GM12878 (cell line): Measurements from ENCODE around the gene ADK. TPM values are rescaled to one million over a fixed set of nuclear protein-coding genes. Genes with fewer than 3 reads are reported as not detected.

Source experiments
- ATAC-seq: fragments of 200-7000 bp; cut with Tn5 transposase; 3 replicates; pipeline ENCODE4 v1.9.1; 2020; ENCODE audit warnings: mild to moderate bottlenecking, moderate library complexity
- BruUV-seq: library from RNA; stranded (reverse); fragments of 400-500 nt; replicated peaks from 2 replicates; lab custom pipeline; 2021; lab: Mats Ljungman, UMichigan
- CTCF ChIA-PET: fragments of 300-600 bp; sonication (Branson Sonifier 250); formaldehyde crosslinking; extraction: SDS; loops from one replicate; lab custom pipeline; 2021; ENCODE audit warnings: inconsistent platforms; lab: Yijun Ruan, JAX
- POLR2A ChIA-PET: fragments of 350-600 bp; formaldehyde crosslinking; extraction: SDS; loops from one replicate; lab custom pipeline; 2021; ENCODE audit warnings: inconsistent platforms; lab: Charles Lee
- RAD21 ChIA-PET: fragments of 300-600 bp; sonication (Branson Sonifier 250); formaldehyde crosslinking; loops from one replicate; lab custom pipeline; 2023; ENCODE audit warnings: antibody characterized with exemption; ENCODE audit not compliant: unreplicated experiment; lab: Charles Lee
- SMC1A ChIA-PET: fragments of 300-600 bp; sonication (Branson Sonifier 250); formaldehyde crosslinking; loops from one replicate; lab custom pipeline; 2023; ENCODE audit not compliant: unreplicated experiment, uncharacterized antibody; lab: Charles Lee
- DNase-seq: peaks from one replicate; pipeline ENCODE4 v3.0.0-alpha.2; 2011; ENCODE audit warnings: low read depth, low spot score
- FAIRE-seq: peaks from 3 replicates; lab custom pipeline; 2011; peaks lifted over from hg19 to GRCh38; lab: Jason Lieb, UNC
- H2AFZ ChIP-seq: 2 replicates; pipeline ENCODE4 v1.6.0; 2011; ENCODE audit warnings: low read depth, low read length, control low read depth; ENCODE audit not compliant: control insufficient read depth
- H3K27ac ChIP-seq: 2 replicates; pipeline ENCODE4 v1.5.1; 2011; ENCODE audit warnings: control low read depth; ENCODE audit not compliant: control insufficient read depth, insufficient read depth
- H3K27me3 ChIP-seq, 2 experiments: replicated peaks in 1 of 2; 2 replicates each; pipeline versions ENCODE4 v1.6.0 to v1.6.1; 2011; ENCODE audit warnings: low read length in 1 of 2; ENCODE audit not compliant: control insufficient read depth in 2 of 2, insufficient read depth in 2 of 2
- H3K36me3 ChIP-seq, 2 experiments: 2 replicates each; pipeline ENCODE4 v1.5.1; 2011; ENCODE audit warnings: low read length in 1 of 2; ENCODE audit not compliant: control insufficient read depth in 2 of 2, insufficient read depth in 2 of 2
- H3K4me1 ChIP-seq: 2 replicates; pipeline ENCODE4 v1.6.1; 2011; ENCODE audit warnings: mild to moderate bottlenecking, low read length, moderate library complexity, mixed read lengths; ENCODE audit not compliant: control insufficient read depth, insufficient read depth
- H3K4me2 ChIP-seq: 2 replicates; pipeline ENCODE4 v1.6.0; 2011; ENCODE audit warnings: control low read depth; ENCODE audit not compliant: control insufficient read depth, insufficient read depth
- H3K4me3 ChIP-seq: fragments of 200-600 bp; sonication (generic); 2 replicates; pipeline ENCODE4 v1.5.1; 2016
- H3K79me2 ChIP-seq: 2 replicates; pipeline ENCODE4 v1.6.0; 2011; ENCODE audit warnings: low read length; ENCODE audit not compliant: control insufficient read depth, insufficient read depth
- H3K9ac ChIP-seq: 2 replicates; pipeline ENCODE4 v1.8.0; 2011; ENCODE audit warnings: low read length, control low read depth, mixed read lengths; ENCODE audit not compliant: control insufficient read depth, insufficient read depth
- H3K9me3 ChIP-seq: replicated peaks from 3 replicates; pipeline ENCODE4 v1.5.1; 2011; ENCODE audit warnings: mild to moderate bottlenecking, low read length; ENCODE audit not compliant: control insufficient read depth, insufficient read depth
- H4K20me1 ChIP-seq: 2 replicates; pipeline ENCODE4 v1.6.0; 2011; ENCODE audit not compliant: control insufficient read depth, insufficient read depth
- ATF2 ChIP-seq: IDR thresholded peaks from 2 replicates; pipeline ENCODE4 v1.6.1; 2012; ENCODE audit warnings: low read length, inconsistent platforms
- ATF7 ChIP-seq: fragments of 450-650 bp; IDR thresholded peaks from 2 replicates; pipeline ENCODE4 v1.6.1; 2016; ENCODE audit warnings: low read depth, mild to moderate bottlenecking
- BACH1 ChIP-seq: fragments of 450-650 bp; IDR thresholded peaks from 2 replicates; pipeline ENCODE4 v1.6.1; 2017; ENCODE audit warnings: mild to moderate bottlenecking, borderline replicate concordance
- BCL11A ChIP-seq: IDR thresholded peaks from 2 replicates; pipeline ENCODE4 v1.6.1; 2011; ENCODE audit warnings: low read depth, low read length
- EED ChIP-seq: sonication (generic); IDR thresholded peaks from 2 replicates; pipeline ENCODE4 v1.6.1; 2016; ENCODE audit warnings: antibody characterized with exemption, low read depth
- FOXM1 ChIP-seq: IDR thresholded peaks from 2 replicates; pipeline ENCODE4 v1.6.1; 2012; ENCODE audit warnings: low read depth, mild to moderate bottlenecking, inconsistent platforms, low read length, moderate library complexity
- GATAD2B ChIP-seq: fragments of 450-650 bp; conservative IDR thresholded peaks from 2 replicates; pipeline ENCODE4 v1.6.1; 2017; ENCODE audit warnings: low read depth, mild to moderate bottlenecking, moderate library complexity
- HCFC1 ChIP-seq: fragments of 150-350 bp; IDR thresholded peaks from 2 replicates; pipeline ENCODE4 v1.6.1; 2014; ENCODE audit warnings: low read length
- IRF4 ChIP-seq: IDR thresholded peaks from 2 replicates; pipeline ENCODE4 v1.6.1; 2011; ENCODE audit warnings: low read depth, low read length
- REST ChIP-seq: IDR thresholded peaks from 2 replicates; pipeline ENCODE4 v1.6.1; 2012; ENCODE audit warnings: mild to moderate bottlenecking, low read depth, low read length
- RFX5 ChIP-seq: IDR thresholded peaks from 2 replicates; pipeline ENCODE4 v1.6.1; 2011; ENCODE audit warnings: low read depth, low read length, improper control_type of control experiment
- SIN3A ChIP-seq: IDR thresholded peaks from 2 replicates; pipeline ENCODE4 v1.6.1; 2012; ENCODE audit warnings: low read depth, low read length, improper control_type of control experiment
- SMC3 ChIP-seq: IDR thresholded peaks from 2 replicates; pipeline ENCODE4 v1.6.1; 2011; ENCODE audit warnings: low read length, improper control_type of control experiment, borderline replicate concordance
- SP1 ChIP-seq: IDR thresholded peaks from one replicate; pipeline ENCODE4 v1.6.1; 2011; ENCODE audit warnings: low read depth, low read length
- TCF7 ChIP-seq: IDR thresholded peaks from 2 replicates; pipeline ENCODE4 v1.6.1; 2014; ENCODE audit warnings: antibody characterized with exemption, borderline replicate concordance
- USF2 ChIP-seq: IDR thresholded peaks from 2 replicates; pipeline ENCODE4 v1.6.1; 2011; ENCODE audit warnings: low read depth, low read length, improper control_type of control experiment, borderline replicate concordance
- WGBS: methylation state at CpG from one replicate; pipeline ENCODE4 v1.1.6; 2016; ENCODE audit warnings: low lambda C conversion rate; ENCODE audit not compliant: insufficient replicate concordance, insufficient coverage; ENCODE audit errors: missing lambda C conversion rate; 5-methylcytosine and 5-hydroxymethylcytosine counted together
- in situ Hi-C: fragments of 300-500 bp; cut with MboI; formaldehyde crosslinking; loops from 9 replicates; pipeline ENCODE4 v1.14.3; 2018; ENCODE audit warnings: mixed read lengths
- intact Hi-C: fragments of 100-400 bp; cut with micrococcal nuclease; formaldehyde crosslinking; loops from one replicate; pipeline ENCODE4 v1.14.2; 2022; ENCODE audit not compliant: unreplicated experiment
- polyA plus RNA-seq, 11 experiments: library from polyadenylated mRNA; depleted of rRNA in 4 of 11; unstranded in 6 of 11; stranded (reverse) in 5 of 11; fragments of >200 nt; fragmentation: Nextera tagmentation in 4 of 11; fragmentation: Illumina TruSeq in 1 of 11; extraction: Ambion mirVana in 4 of 11; extraction: Trizol in 1 of 11; gene quantifications; 1 replicate in 1 of 11; 2 replicates in 10 of 11; pipeline versions ENCODE4 v1.2.1 to v1.2.3, GENCODE V29; 2011 to 2016; ENCODE audit warnings: inconsistent platforms in 2 of 11, missing spikeins in 2 of 11, low read depth in 1 of 11
- total RNA-seq, 4 experiments: library from RNA; depleted of rRNA in 3 of 4; stranded (reverse); fragments of >200 nt in 3 of 4; fragmentation: Illumina TruSeq in 1 of 4; extraction: Trizol in 1 of 4; gene quantifications; 2 replicates each; pipeline versions ENCODE4 v1.2.1 to v1.2.3, GENCODE V29; 2013 to 2021
- TF ChIP-seq, protein P1 (sequence below): fragments of 450-650 bp; IDR thresholded peaks from 2 replicates; pipeline ENCODE4 v1.6.1; 2014; ENCODE audit warnings: mild to moderate bottlenecking

ADK gene
- total and polyA plus RNA-seq, 10 of the 15 experiments (the other 5 are each of a cell fraction or from before 2014, with no cell fraction given), result 42.0 to 151 (median 81.6) TPM

DNA sequence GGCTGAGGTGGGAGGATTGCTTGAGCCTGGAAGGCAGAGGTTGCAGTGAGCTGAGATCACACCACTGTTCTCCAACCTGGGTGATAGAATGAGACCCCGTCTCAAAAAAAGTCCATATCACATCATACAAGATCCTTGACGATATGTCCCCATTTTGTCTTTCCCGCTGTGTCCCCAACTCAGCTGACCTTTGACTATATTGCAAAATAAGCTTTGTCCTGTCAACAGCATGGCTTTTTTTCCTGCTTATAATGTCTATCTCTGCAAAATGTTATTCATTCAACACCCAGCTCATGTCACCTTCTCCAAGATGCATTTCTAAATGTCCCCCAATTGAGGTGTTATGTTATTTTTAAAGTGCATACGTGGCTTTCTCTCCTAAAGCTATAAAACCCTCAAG, 539.4 kb downstream of the ADK start:
- WGBS, result 99% methylated on average over 4 of the region's 4 CpGs
- Histone ChIP-seq H3K4me2 (no peak overlapping the region), H3K4me1 (peaks cover 6% of the 10 kb centered on the region; the same call in 1 of the 2 replicates), H3K9ac (no peak overlapping the region), H3K36me3 (peaks cover 0 to 2% of the 10 kb centered on the region in 2 experiments; a peak in 1 of 4 replicates), H3K27me3 (no peaks in the 10 kb centered on the region), H4K20me1 (no peaks in the 10 kb centered on the region), H3K79me2 (no peaks in the 10 kb centered on the region), H3K27ac (no peak overlapping the region), H3K4me3 (no peak overlapping the region), H2AFZ (no peak overlapping the region), H3K9me3 (no peaks in the 10 kb centered on the region)
- intact Hi-C loops, result no loop called here
- ChIA-PET POLR2A (no interaction called here), RAD21 (interaction anchor here (1.2 kb wide), 2 partner anchors 47 to 271 kb away, joined by 3 read pairs; no protein-coding TSS in a partner anchor), SMC1A (interaction anchor here (0.7 to 1.7 kb wide), 7 partner anchors 8 to 50 kb away, joined by 3 to 11 read pairs (median 4); no protein-coding TSS in a partner anchor), CTCF (interaction anchor here (1.0 to 1.4 kb wide), 4 partner anchors 9 to 48 kb away, joined by 3 to 4 read pairs (median 4); no protein-coding TSS in a partner anchor)
- DNase-seq (no peak), FAIRE-seq (no peak), ATAC-seq (no peak)
- TF ChIP-seq BCL11A (no peak), ATF2 (no peak), USF2 (no peak), GATAD2B (no peak), SIN3A (no peak), ATF7 (no peak), IRF4 (no peak), SMC3 (no peak), HCFC1 (no peak), RFX5 (no peak), TCF7 (no peak), REST (no peak), BACH1 (no peak), EED (no peak), FOXM1 (no peak), SP1 (no peak)
- TF ChIP-seq, protein P1, sequence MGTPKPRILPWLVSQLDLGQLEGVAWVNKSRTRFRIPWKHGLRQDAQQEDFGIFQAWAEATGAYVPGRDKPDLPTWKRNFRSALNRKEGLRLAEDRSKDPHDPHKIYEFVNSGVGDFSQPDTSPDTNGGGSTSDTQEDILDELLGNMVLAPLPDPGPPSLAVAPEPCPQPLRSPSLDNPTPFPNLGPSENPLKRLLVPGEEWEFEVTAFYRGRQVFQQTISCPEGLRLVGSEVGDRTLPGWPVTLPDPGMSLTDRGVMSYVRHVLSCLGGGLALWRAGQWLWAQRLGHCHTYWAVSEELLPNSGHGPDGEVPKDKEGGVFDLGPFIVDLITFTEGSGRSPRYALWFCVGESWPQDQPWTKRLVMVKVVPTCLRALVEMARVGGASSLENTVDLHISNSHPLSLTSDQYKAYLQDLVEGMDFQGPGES, result no peak
- BruUV-seq, result no TSS peak
- in situ Hi-C loops, result no loop called here
